ENCODE measurements around the gene TTBK1. TPM values are rescaled to one million over a fixed set of nuclear protein-coding genes. Genes with fewer than 3 reads are reported as not detected.

The TTBK1 gene
- total RNA-seq, 1 experiment from 2014 or later, result 0.68 TPM

GRCh38 chr6:43294536-43294935, 51.3 kb downstream of the TTBK1 start:
- DNase-seq (ENCODE audit: low spot score) (no peak), ATAC-seq (no peak)
- H3K36me3 Mint-ChIP-seq, result no peaks in the 10 kb centered on the region
- H3K27ac Mint-ChIP-seq, result no peak overlapping the region
- H3K4me3 Mint-ChIP-seq, result no peak overlapping the region
- CTCF ChIA-PET, result interaction anchor here (5.2 kb wide), 1 partner anchor 7 kb away, joined by 49 read pairs; no protein-coding TSS in a partner anchor
- no peaks in the 10 kb centered on the region for H3K9me3 Mint-ChIP-seq
- POLR2A ChIA-PET, result no interaction called here
- peaks cover 5% of the 10 kb centered on the region for H3K27me3 Mint-ChIP-seq (ENCODE audit: low read depth)
- H3K4me1 Mint-ChIP-seq, result peaks cover 11% of the 10 kb centered on the region
- TF ChIP-seq IRF1 (CRISPR knock-in tag; IDR thresholded peaks at IDR 0.05) (no peak), ZNF512 (CRISPR knock-in tag; IDR thresholded peaks at IDR 0.05; ENCODE audit: borderline replicate concordance) (no peak), CREM (CRISPR knock-in tag; IDR thresholded peaks at IDR 0.05) (no peak), MAX (CRISPR knock-in tag; IDR thresholded peaks at IDR 0.05) (no peak), SOX15 (CRISPR knock-in tag; IDR thresholded peaks at IDR 0.05) (no peak), TP53 (CRISPR knock-in tag; IDR thresholded peaks at IDR 0.05) (no peak), ZNF121 (CRISPR knock-in tag; IDR thresholded peaks at IDR 0.05) (no peak), RELA (CRISPR knock-in tag; IDR thresholded peaks at IDR 0.05; ENCODE audit: borderline replicate concordance) (no peak), AR (CRISPR knock-in tag; IDR thresholded peaks at IDR 0.05) (no peak), RORB (CRISPR knock-in tag; IDR thresholded peaks at IDR 0.05) (no peak), ZSCAN18 (CRISPR knock-in tag; IDR thresholded peaks at IDR 0.05) (no peak)
- TF ChIP-seq, protein P1, sequence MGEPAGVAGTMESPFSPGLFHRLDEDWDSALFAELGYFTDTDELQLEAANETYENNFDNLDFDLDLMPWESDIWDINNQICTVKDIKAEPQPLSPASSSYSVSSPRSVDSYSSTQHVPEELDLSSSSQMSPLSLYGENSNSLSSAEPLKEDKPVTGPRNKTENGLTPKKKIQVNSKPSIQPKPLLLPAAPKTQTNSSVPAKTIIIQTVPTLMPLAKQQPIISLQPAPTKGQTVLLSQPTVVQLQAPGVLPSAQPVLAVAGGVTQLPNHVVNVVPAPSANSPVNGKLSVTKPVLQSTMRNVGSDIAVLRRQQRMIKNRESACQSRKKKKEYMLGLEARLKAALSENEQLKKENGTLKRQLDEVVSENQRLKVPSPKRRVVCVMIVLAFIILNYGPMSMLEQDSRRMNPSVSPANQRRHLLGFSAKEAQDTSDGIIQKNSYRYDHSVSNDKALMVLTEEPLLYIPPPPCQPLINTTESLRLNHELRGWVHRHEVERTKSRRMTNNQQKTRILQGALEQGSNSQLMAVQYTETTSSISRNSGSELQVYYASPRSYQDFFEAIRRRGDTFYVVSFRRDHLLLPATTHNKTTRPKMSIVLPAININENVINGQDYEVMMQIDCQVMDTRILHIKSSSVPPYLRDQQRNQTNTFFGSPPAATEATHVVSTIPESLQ (CRISPR knock-in tag; IDR thresholded peaks at IDR 0.05), result no peak
- TF ChIP-seq, protein P2, sequence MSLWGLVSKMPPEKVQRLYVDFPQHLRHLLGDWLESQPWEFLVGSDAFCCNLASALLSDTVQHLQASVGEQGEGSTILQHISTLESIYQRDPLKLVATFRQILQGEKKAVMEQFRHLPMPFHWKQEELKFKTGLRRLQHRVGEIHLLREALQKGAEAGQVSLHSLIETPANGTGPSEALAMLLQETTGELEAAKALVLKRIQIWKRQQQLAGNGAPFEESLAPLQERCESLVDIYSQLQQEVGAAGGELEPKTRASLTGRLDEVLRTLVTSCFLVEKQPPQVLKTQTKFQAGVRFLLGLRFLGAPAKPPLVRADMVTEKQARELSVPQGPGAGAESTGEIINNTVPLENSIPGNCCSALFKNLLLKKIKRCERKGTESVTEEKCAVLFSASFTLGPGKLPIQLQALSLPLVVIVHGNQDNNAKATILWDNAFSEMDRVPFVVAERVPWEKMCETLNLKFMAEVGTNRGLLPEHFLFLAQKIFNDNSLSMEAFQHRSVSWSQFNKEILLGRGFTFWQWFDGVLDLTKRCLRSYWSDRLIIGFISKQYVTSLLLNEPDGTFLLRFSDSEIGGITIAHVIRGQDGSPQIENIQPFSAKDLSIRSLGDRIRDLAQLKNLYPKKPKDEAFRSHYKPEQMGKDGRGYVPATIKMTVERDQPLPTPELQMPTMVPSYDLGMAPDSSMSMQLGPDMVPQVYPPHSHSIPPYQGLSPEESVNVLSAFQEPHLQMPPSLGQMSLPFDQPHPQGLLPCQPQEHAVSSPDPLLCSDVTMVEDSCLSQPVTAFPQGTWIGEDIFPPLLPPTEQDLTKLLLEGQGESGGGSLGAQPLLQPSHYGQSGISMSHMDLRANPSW (CRISPR knock-in tag; conservative IDR thresholded peaks at IDR 0.05; ENCODE audit: low read depth), result no peak
- TF ChIP-seq, protein P3, sequence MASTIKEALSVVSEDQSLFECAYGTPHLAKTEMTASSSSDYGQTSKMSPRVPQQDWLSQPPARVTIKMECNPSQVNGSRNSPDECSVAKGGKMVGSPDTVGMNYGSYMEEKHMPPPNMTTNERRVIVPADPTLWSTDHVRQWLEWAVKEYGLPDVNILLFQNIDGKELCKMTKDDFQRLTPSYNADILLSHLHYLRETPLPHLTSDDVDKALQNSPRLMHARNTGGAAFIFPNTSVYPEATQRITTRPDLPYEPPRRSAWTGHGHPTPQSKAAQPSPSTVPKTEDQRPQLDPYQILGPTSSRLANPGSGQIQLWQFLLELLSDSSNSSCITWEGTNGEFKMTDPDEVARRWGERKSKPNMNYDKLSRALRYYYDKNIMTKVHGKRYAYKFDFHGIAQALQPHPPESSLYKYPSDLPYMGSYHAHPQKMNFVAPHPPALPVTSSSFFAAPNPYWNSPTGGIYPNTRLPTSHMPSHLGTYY (CRISPR knock-in tag; IDR thresholded peaks at IDR 0.05), result no peak
- TF ChIP-seq, protein P4, sequence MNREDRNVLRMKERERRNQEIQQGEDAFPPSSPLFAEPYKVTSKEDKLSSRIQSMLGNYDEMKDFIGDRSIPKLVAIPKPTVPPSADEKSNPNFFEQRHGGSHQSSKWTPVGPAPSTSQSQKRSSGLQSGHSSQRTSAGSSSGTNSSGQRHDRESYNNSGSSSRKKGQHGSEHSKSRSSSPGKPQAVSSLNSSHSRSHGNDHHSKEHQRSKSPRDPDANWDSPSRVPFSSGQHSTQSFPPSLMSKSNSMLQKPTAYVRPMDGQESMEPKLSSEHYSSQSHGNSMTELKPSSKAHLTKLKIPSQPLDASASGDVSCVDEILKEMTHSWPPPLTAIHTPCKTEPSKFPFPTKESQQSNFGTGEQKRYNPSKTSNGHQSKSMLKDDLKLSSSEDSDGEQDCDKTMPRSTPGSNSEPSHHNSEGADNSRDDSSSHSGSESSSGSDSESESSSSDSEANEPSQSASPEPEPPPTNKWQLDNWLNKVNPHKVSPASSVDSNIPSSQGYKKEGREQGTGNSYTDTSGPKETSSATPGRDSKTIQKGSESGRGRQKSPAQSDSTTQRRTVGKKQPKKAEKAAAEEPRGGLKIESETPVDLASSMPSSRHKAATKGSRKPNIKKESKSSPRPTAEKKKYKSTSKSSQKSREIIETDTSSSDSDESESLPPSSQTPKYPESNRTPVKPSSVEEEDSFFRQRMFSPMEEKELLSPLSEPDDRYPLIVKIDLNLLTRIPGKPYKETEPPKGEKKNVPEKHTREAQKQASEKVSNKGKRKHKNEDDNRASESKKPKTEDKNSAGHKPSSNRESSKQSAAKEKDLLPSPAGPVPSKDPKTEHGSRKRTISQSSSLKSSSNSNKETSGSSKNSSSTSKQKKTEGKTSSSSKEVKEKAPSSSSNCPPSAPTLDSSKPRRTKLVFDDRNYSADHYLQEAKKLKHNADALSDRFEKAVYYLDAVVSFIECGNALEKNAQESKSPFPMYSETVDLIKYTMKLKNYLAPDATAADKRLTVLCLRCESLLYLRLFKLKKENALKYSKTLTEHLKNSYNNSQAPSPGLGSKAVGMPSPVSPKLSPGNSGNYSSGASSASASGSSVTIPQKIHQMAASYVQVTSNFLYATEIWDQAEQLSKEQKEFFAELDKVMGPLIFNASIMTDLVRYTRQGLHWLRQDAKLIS (CRISPR knock-in tag; IDR thresholded peaks at IDR 0.05; ENCODE audit: borderline replicate concordance), result no peak
- TF ChIP-seq, protein P5, sequence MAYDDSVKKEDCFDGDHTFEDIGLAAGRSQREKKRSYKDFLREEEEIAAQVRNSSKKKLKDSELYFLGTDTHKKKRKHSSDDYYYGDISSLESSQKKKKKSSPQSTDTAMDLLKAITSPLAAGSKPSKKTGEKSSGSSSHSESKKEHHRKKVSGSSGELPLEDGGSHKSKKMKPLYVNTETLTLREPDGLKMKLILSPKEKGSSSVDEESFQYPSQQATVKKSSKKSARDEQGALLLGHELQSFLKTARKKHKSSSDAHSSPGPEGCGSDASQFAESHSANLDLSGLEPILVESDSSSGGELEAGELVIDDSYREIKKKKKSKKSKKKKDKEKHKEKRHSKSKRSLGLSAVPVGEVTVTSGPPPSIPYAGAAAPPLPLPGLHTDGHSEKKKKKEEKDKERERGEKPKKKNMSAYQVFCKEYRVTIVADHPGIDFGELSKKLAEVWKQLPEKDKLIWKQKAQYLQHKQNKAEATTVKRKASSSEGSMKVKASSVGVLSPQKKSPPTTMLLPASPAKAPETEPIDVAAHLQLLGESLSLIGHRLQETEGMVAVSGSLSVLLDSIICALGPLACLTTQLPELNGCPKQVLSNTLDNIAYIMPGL (CRISPR knock-in tag; IDR thresholded peaks at IDR 0.05), result no peak

Measured in WTC11 (cell line).